ENCODE measurements around the gene GTF2I.
A peak's percentile ranks its signal among the peaks of the same experiment; 100 is the strongest.
"Not testable (repeated sequence)": the region's sequence is repeated elsewhere in the genome, so short reads cannot be mapped to it uniquely, and the experiment has no call there.

Gene GTF2I

DNA sequence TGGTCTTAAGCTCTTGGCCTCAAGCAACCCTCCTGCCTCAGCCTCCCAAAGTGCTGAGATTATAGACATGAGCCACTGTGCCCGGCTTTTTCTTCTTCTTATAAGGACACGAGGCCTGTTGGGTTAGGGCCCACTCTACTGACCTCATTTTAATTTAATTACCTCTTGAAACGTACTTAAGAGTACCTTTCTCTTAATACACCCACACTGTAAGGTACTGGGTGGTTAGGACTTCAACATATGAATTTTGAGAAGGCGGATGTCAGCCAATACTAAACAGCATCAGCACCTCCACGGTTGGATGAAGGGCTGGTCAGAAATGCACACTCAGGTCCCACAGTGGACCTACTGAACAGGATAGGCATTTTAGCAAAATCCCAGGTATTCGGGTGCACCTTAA is 124.2 kb downstream of the GTF2I start:
- not testable (repeated sequence) for DNase-seq

DNA sequence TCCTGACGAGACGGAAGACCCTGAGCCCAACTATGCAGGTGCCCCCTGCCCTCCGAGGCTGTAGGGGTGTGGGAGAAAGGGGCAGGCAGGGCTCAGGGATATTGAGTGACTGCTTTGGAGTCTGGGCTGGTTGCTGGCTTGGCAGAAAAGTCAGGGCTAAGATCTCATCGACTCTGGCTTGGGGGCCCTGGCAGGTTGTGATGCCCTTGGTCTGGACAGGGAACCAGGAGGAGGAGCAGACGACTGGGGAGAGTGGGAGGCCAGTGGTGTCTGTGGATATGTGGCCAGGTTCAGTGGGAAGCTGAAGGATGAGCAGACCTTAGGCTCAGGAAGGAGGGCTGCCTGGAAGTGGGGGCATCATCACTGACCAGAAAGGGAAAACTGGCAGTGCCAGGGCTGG is 126.1 kb downstream of the GTF2I start:
- not testable (repeated sequence) for DNase-seq

GRCh38 chr7:74788369-74789150 is 131.0 kb downstream of the GTF2I start:
- DNase-seq = peak in 13 of 14 donors; percentile 34 to 89 (median 82)

DNA sequence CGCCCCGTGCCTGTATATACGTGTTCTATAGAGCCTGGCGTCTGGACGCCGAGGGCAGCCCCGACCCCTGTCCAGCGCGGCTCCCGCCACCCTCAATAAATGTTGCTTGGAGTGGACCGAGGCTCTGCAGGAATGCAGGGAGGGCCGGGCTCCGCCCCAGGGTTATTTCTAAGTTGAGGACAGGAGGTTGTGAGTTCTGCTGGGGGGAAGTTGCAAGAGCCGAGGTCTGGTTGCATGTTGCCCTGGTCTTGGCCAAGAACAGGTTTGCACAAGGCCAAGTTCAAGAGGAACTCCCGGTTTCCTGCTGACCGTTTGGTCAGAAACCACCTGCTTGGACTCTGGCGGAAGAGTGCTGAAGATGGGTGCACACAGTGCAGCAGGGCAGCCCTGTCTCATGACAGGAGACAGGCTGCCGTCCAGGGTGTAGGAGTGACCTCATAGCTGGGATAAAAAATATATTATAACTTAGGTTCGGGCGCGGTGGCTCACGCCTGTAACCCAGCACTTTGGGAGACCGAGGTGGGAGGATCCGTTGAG is 131.8 kb downstream of the GTF2I start:
- DNase-seq = not testable (repeated sequence)

DNA sequence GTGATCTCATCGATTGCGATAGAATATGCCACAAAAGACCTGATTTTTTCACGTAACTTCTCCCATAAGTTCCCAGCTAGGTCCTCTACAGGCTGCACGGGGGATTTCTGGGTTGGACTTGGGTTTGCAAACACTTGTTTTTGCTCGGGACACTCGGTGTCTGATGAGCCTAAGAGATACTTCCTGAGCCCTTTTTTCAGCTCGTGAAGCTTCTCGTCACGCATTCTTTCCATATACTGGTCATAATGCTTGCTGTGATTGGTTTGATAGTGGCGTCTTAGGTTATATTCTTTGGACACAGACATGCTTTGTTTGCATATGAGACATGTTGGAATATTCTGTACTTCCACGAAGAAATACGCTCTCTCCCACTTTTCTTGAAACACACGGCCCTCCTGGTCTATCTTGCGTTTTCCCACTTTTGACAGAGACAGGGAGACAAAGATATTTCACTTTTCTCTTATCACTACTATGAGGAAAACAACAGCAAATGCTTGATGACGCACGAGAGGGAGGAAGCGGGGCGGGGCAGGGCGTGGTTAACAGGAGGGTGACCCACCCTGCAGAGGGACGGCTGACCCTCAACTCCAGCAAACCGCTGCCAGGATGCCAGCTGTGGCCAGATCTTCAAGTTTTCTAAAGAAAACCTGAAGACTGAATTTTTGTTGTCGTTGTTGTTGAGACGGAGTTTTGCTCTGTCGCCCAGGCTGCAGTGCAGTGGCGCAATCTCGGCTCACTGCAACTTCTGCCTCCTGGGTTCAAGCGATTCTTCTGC is 140.5 kb downstream of the GTF2I start:
- DNase-seq = not testable (repeated sequence)

GRCh38 chr7:74798644-74799043 is 141.1 kb downstream of the GTF2I start:
- not testable (repeated sequence) for DNase-seq
